ENCODE results near the gene MAP1LC3B2.

DNA sequence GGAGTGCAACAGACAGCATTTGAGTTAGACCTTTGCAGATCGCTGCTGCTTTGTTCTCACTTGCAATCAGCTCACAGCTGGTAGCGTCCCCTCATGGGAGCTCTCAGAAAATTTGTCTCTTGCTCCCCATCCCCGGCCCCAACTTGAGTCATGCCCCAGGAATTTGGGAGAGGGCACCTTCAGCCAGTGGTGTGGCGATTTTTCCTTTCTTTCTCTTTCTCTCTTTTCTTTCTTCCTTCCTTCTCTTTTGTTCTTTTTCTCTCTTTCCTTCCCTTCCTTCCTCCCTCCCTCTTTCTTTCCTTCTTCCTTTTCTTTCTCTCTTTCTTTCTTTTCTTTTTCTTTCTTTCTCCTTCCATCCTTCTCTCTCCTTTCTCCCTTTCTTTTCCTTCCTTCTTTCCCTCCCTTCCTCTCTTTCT is 34.2 kb upstream of the MAP1LC3B2 start:
- no peak for TF ChIP-seq IRF2 (CRISPR knock-in tag; IDR thresholded peaks at IDR 0.05; ENCODE audit: borderline replicate concordance, low read depth)
- TF ChIP-seq, protein P1, sequence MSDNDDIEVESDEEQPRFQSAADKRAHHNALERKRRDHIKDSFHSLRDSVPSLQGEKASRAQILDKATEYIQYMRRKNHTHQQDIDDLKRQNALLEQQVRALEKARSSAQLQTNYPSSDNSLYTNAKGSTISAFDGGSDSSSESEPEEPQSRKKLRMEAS (CRISPR knock-in tag; IDR thresholded peaks at IDR 0.05): no peak
- TF ChIP-seq, protein P2, sequence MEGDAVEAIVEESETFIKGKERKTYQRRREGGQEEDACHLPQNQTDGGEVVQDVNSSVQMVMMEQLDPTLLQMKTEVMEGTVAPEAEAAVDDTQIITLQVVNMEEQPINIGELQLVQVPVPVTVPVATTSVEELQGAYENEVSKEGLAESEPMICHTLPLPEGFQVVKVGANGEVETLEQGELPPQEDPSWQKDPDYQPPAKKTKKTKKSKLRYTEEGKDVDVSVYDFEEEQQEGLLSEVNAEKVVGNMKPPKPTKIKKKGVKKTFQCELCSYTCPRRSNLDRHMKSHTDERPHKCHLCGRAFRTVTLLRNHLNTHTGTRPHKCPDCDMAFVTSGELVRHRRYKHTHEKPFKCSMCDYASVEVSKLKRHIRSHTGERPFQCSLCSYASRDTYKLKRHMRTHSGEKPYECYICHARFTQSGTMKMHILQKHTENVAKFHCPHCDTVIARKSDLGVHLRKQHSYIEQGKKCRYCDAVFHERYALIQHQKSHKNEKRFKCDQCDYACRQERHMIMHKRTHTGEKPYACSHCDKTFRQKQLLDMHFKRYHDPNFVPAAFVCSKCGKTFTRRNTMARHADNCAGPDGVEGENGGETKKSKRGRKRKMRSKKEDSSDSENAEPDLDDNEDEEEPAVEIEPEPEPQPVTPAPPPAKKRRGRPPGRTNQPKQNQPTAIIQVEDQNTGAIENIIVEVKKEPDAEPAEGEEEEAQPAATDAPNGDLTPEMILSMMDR (IDR thresholded peaks at IDR 0.05): no peak
- TF ChIP-seq, protein P3, sequence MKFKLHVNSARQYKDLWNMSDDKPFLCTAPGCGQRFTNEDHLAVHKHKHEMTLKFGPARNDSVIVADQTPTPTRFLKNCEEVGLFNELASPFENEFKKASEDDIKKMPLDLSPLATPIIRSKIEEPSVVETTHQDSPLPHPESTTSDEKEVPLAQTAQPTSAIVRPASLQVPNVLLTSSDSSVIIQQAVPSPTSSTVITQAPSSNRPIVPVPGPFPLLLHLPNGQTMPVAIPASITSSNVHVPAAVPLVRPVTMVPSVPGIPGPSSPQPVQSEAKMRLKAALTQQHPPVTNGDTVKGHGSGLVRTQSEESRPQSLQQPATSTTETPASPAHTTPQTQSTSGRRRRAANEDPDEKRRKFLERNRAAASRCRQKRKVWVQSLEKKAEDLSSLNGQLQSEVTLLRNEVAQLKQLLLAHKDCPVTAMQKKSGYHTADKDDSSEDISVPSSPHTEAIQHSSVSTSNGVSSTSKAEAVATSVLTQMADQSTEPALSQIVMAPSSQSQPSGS (CRISPR knock-in tag; IDR thresholded peaks at IDR 0.05; ENCODE audit: borderline replicate concordance, low read depth): no peak
- TF ChIP-seq, protein P4, sequence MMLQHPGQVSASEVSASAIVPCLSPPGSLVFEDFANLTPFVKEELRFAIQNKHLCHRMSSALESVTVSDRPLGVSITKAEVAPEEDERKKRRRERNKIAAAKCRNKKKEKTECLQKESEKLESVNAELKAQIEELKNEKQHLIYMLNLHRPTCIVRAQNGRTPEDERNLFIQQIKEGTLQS (CRISPR knock-in tag; conservative IDR thresholded peaks at IDR 0.05): no peak
- TF ChIP-seq, protein P5, sequence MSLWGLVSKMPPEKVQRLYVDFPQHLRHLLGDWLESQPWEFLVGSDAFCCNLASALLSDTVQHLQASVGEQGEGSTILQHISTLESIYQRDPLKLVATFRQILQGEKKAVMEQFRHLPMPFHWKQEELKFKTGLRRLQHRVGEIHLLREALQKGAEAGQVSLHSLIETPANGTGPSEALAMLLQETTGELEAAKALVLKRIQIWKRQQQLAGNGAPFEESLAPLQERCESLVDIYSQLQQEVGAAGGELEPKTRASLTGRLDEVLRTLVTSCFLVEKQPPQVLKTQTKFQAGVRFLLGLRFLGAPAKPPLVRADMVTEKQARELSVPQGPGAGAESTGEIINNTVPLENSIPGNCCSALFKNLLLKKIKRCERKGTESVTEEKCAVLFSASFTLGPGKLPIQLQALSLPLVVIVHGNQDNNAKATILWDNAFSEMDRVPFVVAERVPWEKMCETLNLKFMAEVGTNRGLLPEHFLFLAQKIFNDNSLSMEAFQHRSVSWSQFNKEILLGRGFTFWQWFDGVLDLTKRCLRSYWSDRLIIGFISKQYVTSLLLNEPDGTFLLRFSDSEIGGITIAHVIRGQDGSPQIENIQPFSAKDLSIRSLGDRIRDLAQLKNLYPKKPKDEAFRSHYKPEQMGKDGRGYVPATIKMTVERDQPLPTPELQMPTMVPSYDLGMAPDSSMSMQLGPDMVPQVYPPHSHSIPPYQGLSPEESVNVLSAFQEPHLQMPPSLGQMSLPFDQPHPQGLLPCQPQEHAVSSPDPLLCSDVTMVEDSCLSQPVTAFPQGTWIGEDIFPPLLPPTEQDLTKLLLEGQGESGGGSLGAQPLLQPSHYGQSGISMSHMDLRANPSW (CRISPR knock-in tag; conservative IDR thresholded peaks at IDR 0.05; ENCODE audit: low read depth): no peak
- TF ChIP-seq RORB (CRISPR knock-in tag; IDR thresholded peaks at IDR 0.05): no peak
- no peak for TF ChIP-seq FOXK1 (CRISPR knock-in tag; IDR thresholded peaks at IDR 0.05)
- TF ChIP-seq CREM (CRISPR knock-in tag; IDR thresholded peaks at IDR 0.05): no peak
- TF ChIP-seq, protein P6, sequence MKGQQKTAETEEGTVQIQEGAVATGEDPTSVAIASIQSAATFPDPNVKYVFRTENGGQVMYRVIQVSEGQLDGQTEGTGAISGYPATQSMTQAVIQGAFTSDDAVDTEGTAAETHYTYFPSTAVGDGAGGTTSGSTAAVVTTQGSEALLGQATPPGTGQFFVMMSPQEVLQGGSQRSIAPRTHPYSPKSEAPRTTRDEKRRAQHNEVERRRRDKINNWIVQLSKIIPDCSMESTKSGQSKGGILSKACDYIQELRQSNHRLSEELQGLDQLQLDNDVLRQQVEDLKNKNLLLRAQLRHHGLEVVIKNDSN (CRISPR knock-in tag; IDR thresholded peaks at IDR 0.05): no peak
- no peak for TF ChIP-seq TEAD4 (CRISPR knock-in tag; IDR thresholded peaks at IDR 0.05)

All from WTC11 (cell line).